Activated CD8-positive, alpha-beta memory T cell treated with anti-CD3 and anti-CD28 coated beads for 24 hours (primary cell): Measurements from ENCODE around the gene COX7C.

Experiments
- DNase-seq: peaks from one replicate; pipeline ENCODE4 v3.0.0-alpha.2; 2020

The COX7C gene

GRCh38 chr5:86665984-86666760, 48.4 kb downstream of the COX7C start:
- peak; percentile 54 for DNase-seq

GRCh38 chr5:86666981-86667380, 49.2 kb downstream of the COX7C start:
- no peak for DNase-seq
